Liver (tissue), 3 donors: Measurements from ENCODE around the gene TMX3.

Source experiments
- CTCF ChIP-seq: fragments of 150-350 bp; IDR thresholded peaks from 2 replicates; pipeline ENCODE4 v1.5.1; 2017; ENCODE audit warnings: improper control_type of control experiment, low read depth, low read length; ENCODE audit not compliant: missing input control
- HNF4A ChIP-seq, 2 donors: conservative IDR thresholded peaks; 2 replicates each; pipeline ENCODE4 v1.6.1; 2016; ENCODE audit warnings: antibody characterized with exemption in 2 of 2, mild to moderate bottlenecking in 2 of 2
- RAD21 ChIP-seq, 2 donors: IDR thresholded peaks; 2 replicates each; pipeline ENCODE4 v1.6.1; 2016; ENCODE audit warnings: antibody characterized with exemption in 2 of 2, mild to moderate bottlenecking in 2 of 2
- REST ChIP-seq: IDR thresholded peaks from 2 replicates; pipeline ENCODE4 v1.6.1; 2016; ENCODE audit warnings: antibody characterized with exemption, mild to moderate bottlenecking
- YY1 ChIP-seq: IDR thresholded peaks from 2 replicates; pipeline ENCODE4 v1.6.1; 2016; ENCODE audit warnings: antibody characterized with exemption, mild to moderate bottlenecking
- TF ChIP-seq, protein P1 (sequence below): IDR thresholded peaks from 2 replicates; pipeline ENCODE4 v1.6.1; 2016; ENCODE audit warnings: antibody characterized with exemption
- TF ChIP-seq, protein P2 (sequence below): IDR thresholded peaks from 2 replicates; pipeline ENCODE4 v1.6.1; 2016; ENCODE audit warnings: antibody characterized with exemption
- donor health status: healthy.
- donor health status: healthy.

GRCh38 chr18:68638613-68639012 is 76.3 kb downstream of the TMX3 start:
- TF ChIP-seq CTCF (no peak), RAD21 (IDR thresholded peaks at IDR 0.05) (no peak), HNF4A (conservative IDR thresholded peaks at IDR 0.05) (no peak), YY1 (no peak), REST (no peak)
- TF ChIP-seq, protein P1, sequence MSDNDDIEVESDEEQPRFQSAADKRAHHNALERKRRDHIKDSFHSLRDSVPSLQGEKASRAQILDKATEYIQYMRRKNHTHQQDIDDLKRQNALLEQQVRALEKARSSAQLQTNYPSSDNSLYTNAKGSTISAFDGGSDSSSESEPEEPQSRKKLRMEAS = no peak
- TF ChIP-seq, protein P2, sequence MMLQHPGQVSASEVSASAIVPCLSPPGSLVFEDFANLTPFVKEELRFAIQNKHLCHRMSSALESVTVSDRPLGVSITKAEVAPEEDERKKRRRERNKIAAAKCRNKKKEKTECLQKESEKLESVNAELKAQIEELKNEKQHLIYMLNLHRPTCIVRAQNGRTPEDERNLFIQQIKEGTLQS = no peak
